Measurements from ENCODE around the gene ANXA1.
"Not testable (repeated sequence)": the region's sequence is repeated elsewhere in the genome, so short reads cannot be mapped to it uniquely, and the experiment has no call there.

The ANXA1 gene, protein sequence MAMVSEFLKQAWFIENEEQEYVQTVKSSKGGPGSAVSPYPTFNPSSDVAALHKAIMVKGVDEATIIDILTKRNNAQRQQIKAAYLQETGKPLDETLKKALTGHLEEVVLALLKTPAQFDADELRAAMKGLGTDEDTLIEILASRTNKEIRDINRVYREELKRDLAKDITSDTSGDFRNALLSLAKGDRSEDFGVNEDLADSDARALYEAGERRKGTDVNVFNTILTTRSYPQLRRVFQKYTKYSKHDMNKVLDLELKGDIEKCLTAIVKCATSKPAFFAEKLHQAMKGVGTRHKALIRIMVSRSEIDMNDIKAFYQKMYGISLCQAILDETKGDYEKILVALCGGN

DNA sequence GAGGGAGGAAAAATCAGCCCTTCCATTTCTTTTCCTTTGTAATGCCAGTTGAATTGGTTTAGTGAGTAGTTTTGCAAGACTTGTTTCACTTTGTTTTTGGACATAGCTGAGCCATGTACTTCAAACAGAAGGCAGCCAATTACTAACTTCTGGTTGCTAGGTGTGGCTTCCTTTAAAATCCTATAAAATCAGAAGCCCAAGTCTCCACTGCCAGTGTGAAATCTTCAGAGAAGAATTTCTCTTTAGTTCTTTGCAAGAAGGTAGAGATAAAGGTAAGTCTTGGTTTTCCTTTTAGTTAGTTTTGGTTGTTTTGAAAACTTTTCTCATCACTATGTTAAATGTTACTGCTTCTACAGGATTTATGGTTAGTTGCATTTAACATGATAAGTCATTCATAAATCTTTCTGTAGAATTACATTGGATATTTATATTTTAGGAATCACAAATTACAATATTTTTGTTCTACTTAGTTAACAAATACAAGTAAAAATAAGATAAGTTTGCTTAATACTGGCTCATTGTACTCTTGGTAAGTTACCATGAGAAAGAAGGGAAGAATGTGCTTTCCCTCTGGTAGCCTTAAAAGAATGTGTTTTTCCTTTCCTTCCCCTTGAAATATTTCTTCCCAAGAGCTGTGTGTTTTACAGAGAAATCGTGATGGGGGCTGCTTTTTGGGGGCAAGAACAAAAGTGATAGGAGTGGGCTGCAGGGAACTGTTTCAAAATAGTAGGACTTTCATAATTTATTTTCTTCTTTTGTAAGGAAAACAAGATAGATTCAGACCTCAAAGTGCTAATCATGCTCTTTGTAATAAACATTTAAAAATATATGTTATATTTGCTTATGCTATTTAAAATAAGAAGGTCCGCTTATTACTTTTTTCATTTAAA is at the start of gene ANXA1:
ANXA1 (plus strand) TSS at position 213 of the 890 bp plus-strand sequence. CDS start 6,671 bp downstream, outside the sequence.
- in situ Hi-C loops (cut with HindIII; ENCODE audit: low sequenced_read_pairs) = no loop called here

DNA sequence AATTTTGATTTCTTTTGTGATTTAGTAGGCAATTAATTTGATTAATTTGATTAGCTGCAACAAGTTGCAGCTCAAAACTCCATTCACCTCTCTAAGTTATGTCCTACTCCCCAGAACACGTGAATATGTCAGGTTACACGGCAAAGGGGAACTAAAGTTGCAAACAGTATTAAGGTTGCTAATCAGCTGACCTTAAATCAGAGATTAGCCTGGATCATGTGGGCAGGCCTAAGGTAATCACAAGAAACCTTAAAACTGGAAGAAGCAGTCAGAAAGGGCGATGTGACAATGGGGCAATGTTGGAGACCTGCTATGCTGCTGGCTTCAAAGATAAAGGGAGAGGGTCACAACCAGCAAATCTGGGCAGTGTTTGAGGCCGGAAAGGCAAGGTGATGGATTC is 47.3 kb upstream of the ANXA1 start:
- in situ Hi-C loops (cut with HindIII; ENCODE audit: low sequenced_read_pairs) = no loop called here

DNA sequence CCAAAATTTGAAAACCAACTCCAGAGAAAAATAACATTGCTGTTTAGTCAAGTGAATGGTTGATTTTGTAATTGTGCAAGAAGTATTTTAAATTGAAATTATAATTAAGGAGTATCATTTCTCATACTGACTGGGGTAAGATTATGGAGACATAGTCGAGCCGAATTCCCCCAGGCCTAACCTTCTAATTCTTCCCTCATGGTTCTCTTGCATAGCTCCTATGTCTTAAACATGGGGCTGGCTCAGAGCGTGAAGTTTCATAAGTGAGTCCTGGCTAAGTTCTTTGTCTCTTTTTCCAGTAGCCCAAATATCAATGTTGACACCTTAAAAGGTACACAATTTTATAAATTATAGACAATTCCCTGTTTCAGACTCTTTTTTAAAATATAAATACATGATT is 46.7 kb upstream of the ANXA1 start:
- in situ Hi-C loops (cut with HindIII; ENCODE audit: low sequenced_read_pairs) = no loop called here

DNA sequence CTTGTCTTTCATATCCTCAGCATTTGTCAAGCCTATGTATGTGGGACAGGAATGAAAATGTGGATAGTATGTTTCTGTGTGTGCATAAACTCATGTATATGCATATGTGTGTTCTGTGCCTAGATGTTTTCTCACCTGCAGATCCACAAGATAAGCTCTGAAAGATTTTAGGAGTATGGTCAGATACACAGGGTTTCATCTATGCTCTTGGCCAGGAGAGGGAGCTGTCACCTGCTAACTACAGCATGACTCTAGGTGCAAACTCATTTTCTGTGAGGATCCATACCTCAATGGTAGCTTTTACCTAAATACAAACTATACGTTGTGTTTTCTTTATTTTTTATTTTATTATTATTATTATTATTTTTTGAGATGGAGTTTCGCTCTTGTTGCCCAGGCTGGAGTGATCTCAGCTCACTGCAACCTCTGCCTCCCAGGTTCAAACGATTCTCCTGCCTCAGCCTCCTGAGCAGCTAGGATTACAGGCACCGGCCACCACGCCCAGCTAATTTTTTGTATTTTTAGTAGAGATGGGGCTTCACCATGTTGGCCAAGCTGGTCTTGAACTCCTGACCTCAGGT is 44.1 kb upstream of the ANXA1 start:
- in situ Hi-C loops (cut with HindIII; ENCODE audit: low sequenced_read_pairs) = not testable (repeated sequence)

DNA sequence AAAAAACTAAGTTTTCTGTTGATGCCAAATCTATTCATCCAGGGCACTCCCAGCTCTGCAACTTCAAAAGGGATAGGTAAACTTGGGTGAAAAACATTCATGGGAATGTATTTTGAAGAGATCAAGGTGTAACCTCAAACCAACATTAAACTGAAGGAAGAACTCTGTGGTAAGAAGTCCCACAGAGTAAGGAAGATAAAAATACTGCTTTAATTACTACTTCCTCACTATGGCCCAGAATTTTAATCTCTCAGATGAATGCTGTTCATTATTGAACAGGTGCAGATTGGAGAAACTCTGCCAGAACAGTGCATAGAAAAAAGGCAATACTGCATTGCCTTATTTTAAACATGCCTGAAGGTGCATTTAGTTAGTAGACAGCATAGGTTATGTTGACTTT is 37.6 kb upstream of the ANXA1 start:
- in situ Hi-C loops (cut with HindIII; ENCODE audit: low sequenced_read_pairs) = no loop called here

DNA sequence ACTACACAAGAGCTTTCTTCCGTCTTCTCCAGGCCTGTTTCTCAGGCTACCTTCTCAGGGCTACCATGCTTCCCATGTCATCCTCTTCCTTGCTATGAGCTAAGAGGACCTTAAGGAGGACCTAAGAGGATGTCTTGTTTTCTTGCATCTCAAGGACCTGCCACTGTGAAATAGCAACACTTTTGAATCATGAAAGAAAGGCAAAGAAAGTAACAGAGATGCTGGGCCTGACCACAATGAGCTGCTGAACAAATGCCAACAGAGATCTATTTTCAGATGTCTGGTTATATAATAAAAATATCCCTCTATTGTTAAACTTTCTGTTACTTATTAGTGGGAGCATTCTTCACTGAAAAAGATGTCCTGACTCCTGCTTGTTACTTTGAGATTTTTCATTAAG is 36.7 kb upstream of the ANXA1 start:
- in situ Hi-C loops (cut with HindIII; ENCODE audit: low sequenced_read_pairs) = no loop called here

DNA sequence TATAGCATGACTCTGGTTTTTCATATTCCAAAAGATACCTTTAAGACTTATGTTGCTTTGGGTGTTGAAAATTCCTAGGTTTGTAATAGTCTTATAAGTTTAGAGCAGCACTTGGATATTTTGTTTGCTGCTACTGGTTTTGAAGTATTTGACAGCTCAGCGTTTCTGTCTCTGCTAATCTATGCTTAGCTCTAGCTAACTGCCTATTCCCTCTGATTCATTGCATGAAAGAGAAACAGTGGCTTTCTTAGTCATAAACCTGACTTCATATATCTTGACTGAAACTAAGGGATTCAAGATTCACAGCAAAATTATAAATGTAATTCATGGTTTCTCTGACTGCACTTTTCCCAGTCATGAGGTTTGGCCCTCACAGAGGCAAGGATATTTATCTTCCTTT is 35.6 kb upstream of the ANXA1 start:
- in situ Hi-C loops (cut with HindIII; ENCODE audit: low sequenced_read_pairs) = no loop called here

DNA sequence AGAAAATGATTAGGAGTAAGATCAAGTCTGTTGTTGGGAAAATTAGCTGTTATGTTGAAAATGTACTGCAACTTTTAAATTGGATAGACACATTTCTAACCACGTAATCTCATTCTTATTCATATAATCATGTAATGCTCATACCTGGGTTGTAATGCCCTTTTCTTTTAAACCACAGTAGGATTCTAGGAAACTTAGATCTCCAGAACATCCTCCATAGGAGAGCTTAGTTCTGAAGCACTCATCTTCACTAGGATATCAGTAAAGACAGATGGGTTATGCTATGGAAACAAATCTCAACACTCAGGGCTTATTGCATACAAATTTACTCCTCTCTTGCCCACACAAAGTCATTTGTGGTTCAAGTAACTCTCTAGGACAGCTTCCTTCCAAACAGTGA is 34.8 kb upstream of the ANXA1 start:
- in situ Hi-C loops (cut with HindIII; ENCODE audit: low sequenced_read_pairs) = no loop called here

DNA sequence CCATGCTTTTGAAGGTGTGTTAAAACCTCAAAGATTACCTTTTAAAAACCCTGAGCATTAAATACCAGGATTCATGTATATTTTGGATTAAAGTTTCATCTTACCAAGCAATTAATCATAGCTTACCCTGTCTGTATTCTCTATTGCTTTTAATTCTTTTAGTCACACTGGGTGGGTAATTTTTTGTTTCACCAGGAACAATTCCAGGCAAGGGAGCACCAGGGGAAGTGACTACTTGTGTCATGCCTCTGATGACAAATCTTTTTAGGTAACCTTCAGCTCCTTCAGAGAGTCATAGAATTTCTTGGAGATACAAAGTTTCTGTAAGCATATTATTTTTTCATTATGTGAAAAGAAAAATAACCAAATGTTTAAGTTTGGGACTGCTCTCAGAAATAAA is 33.4 kb upstream of the ANXA1 start:
- in situ Hi-C loops (cut with HindIII; ENCODE audit: low sequenced_read_pairs) = no loop called here

DNA sequence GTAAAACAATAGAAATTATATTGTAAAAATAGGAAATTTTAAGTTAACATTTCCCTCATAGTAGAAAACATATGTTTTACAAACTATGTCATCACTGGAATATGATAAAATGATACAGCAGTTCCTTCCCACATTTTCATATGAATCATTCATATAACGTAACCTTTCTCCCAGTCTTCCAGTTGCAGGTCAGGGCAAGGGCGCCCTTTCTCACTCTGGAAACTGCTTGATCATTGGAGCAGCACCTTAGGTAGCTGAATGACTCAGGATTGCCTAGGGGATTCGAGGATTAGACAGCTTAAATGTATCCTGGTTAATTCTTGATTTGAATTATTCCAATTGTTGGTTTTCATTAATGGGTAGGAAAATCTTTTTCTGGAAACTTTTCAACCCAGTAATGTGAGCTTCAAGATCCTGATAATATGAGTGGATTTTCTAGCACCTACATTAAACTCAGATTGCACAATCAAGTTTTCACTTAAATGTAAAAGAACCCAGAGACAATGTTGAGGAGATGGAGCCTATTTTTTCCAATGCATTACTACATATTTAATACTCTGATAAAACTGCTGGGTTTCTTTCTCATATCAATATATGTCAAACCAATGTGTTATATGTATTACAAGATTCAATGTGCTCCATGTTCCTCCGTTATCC is 32.6 kb upstream of the ANXA1 start:
- in situ Hi-C loops (cut with HindIII; ENCODE audit: low sequenced_read_pairs) = no loop called here

DNA sequence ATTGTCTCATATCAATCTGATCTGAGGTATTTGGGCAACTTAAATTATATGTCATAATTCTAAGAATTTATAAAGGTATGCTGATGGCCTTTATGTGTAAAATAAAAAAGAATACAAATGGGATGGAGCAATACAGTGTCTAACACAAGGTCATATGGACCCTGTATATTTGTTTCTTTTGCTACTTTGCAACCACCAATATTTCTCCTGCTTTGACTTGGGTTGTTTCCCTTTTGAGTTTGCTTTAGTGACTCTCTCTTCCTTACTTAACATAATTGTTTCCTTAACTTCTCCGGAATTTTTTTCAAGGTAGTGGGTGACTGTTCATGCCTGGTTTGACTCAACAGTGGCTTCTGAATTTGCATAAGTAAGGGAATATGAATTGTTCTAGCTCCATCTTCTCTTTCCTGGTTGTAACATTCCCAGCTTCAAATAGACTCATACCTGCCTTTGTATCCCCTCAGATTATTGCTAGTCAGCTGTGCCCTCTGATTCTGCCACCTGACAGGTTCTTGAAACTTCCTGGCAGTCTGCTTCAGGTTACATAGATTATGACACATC is 30.2 kb upstream of the ANXA1 start:
- in situ Hi-C loops (cut with HindIII; ENCODE audit: low sequenced_read_pairs) = no loop called here

DNA sequence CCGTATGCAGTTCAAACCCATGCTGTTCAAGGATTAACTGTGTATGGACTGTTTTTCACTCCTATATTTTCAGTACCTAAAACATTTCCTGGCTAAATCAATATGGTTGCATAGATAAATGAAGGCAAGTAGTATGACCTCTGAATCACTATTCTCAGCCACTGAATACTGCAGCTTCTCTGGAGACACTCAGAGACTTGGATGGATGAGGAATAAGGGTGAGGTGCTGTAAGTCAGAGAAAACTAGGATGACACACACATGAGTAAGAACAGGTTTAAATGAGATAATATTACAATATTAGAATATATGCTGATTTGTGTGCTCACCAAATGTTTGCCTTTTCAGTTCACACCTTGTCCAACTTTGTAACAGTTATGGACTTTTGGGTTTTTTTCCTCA is 26.0 kb upstream of the ANXA1 start:
- in situ Hi-C loops (cut with HindIII; ENCODE audit: low sequenced_read_pairs) = no loop called here

DNA sequence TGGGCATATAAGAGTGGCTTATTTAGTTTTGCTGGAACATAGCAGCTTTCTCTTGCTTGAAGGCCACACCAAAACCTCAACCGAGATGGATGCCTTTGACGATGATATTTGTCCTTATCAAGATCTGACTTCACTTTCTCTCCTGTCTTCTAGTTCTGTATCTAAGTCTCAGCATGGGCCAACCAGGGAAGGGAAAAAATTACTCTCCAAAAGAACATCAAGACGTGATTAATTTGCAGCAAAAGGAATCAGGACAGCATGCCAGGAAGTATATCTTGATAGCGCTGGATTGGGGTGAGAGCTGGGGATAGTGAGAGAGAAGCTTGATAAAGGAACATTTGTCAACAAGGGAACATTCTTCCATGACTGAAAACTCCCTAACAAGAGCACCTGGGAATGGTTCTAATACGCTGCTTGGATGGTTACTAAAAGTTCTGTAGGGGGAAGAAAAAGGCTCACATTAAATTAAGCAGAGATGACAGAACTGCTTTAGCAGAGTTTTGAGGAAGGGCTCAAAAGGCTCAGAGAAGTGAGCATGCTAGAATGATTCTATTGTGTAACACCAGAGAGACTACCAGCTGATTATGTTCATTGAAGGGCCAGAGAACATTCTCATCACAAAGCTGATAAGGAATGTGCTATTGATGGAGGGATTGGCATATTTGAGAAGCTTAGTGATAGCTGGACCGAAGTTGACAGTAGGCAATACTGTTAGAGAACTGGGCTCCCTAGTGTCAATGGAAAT is 21.6 kb upstream of the ANXA1 start:
- in situ Hi-C loops (cut with HindIII; ENCODE audit: low sequenced_read_pairs) = no loop called here

DNA sequence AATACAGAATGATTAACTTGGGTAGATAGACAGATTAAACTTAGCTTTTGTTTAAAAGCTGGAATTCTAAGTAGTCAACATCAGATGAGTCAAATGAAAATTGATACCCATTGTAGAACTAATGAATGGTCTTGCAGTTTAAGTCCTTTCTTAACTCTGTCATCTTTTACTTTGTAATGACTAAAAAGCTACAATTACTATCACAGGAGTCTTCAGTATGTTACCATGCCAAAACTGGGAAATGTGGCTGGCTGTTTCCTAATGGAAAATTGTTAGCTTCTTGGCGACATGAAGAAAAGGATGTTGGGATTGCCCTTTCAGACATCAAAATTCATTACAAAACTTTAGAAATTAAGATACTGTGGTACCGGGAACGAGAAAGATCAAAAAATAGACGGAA is 20.2 kb upstream of the ANXA1 start:
- in situ Hi-C loops (cut with HindIII; ENCODE audit: low sequenced_read_pairs) = no loop called here

DNA sequence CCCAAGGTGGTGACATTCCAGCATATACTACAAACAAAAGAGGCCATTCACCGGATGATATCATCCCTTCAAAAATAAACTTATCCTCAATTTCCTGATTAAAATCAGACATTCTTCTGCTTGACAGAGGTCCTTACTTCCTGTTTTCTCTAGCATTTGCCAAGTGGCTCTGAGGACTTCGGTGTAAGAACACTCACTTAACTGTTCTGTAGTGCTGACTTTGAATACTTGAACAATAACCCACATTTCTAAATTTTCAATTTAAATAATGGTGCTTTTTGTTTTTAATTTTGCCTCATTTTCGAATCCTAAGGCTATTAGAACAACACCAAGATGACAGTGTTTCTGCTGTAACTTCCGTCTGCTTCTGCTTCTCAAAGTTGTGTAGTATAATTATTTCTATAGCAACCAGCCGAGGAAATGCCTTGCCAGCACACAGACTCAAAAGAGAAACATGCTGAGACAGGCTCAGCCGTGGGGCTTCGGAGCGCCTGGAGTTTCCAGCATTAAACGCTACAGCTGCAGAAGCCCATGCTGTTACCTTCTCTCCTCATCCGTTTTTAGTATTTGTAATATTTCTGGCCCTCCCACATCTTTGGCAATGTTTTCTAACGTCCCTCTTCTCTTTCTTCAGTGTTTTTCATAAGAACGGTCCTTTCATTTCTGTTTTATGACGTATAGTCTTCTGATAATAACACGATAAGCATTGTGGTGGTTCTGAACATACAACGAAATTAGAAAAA is 19.5 kb upstream of the ANXA1 start:
- in situ Hi-C loops (cut with HindIII; ENCODE audit: low sequenced_read_pairs) = no loop called here

DNA sequence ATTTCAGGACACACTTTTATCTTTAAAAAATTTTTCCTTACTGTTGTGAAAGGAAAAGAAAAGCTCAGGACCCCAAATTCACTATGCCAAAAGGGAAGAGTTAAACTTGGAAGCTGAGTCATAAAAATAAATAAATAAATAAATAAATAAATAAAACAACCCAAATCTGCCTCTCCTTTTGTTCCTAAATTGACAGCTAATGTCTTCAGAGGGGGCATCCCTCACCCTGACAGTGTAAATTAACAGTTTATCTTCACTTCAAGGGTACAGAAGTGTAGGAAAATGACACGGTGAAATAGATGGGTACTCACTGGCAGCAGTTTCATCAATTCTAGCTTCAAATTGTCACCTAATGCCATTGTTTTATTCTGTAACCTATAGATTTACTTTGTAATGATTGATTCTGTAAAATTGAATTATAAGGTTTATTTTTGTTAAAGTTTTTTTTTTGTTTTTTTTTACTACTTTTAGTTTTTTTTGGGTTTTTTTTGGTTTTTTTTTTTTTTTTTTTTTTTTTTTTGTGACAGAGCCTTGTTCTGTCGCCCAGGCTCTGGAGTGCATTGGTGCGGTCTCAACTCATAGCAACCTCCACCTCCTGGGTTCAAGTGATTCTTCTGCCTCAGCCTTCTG is 18.5 kb upstream of the ANXA1 start:
- in situ Hi-C loops (cut with HindIII; ENCODE audit: low sequenced_read_pairs) = no loop called here

DNA sequence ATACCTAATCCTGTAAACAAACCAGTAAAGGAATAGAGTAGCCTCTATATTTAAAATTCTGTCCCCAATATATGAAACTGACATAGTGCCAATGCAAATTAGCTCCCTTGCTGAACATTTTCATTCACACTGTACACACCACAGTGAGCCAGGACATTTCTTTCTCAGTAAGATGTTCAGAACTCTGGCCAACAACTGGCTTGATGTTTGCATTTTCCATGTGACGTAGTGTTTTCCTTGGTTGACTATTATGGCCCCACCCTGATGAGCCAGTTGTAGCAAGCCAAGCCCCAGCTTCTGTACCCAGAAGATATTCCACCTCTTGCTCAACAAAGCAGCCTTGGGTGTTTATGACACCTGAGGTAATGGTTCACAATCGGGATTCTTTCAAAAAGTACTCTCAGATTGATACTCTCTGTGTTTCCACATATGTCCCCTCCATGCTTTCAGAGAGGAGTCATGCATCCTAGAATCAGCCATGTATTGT is 17.7 kb upstream of the ANXA1 start:
- in situ Hi-C loops (cut with HindIII; ENCODE audit: low sequenced_read_pairs) = no loop called here

DNA sequence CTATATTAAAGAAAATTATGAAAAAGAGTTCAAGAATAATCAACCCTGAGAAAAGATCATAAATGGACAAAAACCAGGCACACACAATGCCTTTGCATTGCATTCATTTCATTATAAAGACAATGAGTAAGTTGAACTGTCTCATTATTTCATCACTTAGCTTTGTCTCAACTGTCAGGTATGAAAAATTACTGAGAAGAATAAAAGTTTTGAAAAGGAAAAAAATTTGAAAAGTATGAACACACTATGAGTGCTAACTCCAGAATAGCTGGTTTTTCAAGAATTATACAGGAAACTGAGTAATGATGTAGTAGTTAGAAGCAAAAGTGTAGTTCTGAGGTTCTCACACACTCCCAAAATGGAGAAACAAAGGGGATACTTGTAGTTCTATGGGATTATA is 16.3 kb upstream of the ANXA1 start:
- in situ Hi-C loops (cut with HindIII; ENCODE audit: low sequenced_read_pairs) = no loop called here

DNA sequence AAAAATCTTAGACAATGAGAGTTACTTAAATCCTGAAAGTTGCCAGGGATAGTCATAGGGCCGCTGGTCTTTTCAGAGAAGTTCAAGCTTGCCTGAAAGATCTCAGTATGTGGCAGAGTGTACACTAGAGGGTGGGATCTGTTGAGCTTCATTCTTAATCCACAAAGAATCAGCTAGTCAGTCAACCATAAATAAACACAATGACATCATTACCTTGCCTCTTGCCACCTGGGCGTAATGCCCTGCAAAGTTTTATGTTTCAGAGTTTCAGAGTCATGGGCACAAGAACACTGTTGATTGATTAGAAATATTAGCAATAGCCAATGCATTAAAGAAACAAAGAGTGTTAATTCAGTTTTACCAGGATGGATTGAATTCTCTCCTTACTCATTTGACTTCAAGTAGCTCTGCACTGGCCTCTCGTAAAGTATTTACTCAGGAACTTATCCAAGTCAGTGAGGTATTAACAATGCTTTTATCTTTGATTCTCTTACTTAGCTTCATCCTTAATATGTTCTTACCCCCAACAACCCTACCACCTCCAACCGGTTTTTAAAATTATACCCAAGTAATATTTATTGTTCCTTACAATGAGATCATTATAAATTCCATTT is 14.3 kb upstream of the ANXA1 start:
- in situ Hi-C loops (cut with HindIII; ENCODE audit: low sequenced_read_pairs) = no loop called here

All from endothelial cell of hepatic sinusoid (primary cell).